22Rv1 (cell line): ENCODE data around the gene UBL7.

Experiments
- ZFX ChIP-seq: fragments of 450-650 bp; IDR thresholded peaks from 2 replicates; pipeline ENCODE4 v1.6.1; 2017; ENCODE audit warnings: antibody characterized with exemption, borderline replicate concordance
- TF ChIP-seq, protein P1 (sequence below): fragments of 450-650 bp; IDR thresholded peaks from 2 replicates; pipeline ENCODE4 v1.5.1; 2017; ENCODE audit warnings: mild to moderate bottlenecking

DNA sequence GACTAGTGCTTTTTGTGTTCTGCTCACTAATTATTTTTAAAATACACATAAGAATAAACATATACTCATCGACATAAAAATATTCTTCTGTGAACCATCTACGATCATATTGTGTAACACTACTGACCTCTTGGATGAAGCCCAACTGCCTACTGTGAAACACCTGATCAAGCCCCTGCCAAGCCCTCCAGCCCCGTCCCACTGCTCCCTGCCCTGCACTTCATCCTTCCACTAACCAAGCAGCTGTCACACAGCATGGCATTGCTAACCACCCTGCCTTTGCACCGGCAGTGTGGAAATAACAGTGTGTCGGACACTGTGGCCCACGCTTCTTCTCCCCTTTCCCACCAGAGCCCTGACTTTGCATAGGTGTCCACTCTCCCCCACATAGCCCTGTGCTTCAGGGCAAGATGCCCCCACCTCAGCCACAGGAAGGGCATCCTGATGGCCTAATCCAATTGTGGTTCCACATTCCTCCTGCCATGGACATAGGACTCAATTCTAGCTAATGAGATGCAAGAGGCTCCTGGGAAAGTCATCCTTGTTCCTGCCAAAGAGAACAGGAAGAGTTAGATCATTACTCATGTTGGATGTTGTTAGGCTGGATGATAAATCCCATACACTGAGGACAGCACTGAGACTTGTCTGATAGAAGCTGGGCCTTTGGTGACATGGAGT, 45.0 kb upstream of the UBL7 start:
- TF ChIP-seq, protein P1, sequence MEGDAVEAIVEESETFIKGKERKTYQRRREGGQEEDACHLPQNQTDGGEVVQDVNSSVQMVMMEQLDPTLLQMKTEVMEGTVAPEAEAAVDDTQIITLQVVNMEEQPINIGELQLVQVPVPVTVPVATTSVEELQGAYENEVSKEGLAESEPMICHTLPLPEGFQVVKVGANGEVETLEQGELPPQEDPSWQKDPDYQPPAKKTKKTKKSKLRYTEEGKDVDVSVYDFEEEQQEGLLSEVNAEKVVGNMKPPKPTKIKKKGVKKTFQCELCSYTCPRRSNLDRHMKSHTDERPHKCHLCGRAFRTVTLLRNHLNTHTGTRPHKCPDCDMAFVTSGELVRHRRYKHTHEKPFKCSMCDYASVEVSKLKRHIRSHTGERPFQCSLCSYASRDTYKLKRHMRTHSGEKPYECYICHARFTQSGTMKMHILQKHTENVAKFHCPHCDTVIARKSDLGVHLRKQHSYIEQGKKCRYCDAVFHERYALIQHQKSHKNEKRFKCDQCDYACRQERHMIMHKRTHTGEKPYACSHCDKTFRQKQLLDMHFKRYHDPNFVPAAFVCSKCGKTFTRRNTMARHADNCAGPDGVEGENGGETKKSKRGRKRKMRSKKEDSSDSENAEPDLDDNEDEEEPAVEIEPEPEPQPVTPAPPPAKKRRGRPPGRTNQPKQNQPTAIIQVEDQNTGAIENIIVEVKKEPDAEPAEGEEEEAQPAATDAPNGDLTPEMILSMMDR, result no peak
- TF ChIP-seq ZFX, result no peak
